GM21529 (cell line): ENCODE results near the gene CHIA.

ENCODE experiments used
- ATAC-seq: cut with Tn5 transposase; IDR thresholded peaks from one replicate; pipeline ENCODE4 v1.9.1; 2021; ENCODE audit not compliant: unreplicated experiment

CHIA gene

DNA sequence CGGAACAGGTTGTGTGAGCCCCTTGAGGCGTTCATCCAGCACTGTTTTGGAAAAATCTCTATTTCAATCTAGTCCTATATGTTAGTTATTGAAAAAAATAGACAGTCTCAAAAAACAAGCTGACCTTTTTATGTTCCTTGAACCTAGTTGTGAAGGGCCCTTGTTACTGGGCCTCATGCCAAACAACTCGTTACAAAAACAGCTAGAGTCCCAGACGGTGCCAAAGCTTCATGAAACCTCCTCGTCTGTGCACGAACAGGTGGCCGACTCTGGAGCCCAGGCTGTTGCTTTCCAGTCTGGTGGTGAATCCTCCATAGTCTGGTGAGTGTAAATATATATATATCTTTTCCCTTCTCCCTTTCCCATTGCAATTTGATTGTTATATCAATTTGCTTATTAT, at the start of gene CHIA:
Gene CHIA (plus strand): TSS at position 222 of the 400 bp plus-strand sequence. CDS start 19,617 bp downstream, outside the sequence.
- ATAC-seq: no peak

DNA sequence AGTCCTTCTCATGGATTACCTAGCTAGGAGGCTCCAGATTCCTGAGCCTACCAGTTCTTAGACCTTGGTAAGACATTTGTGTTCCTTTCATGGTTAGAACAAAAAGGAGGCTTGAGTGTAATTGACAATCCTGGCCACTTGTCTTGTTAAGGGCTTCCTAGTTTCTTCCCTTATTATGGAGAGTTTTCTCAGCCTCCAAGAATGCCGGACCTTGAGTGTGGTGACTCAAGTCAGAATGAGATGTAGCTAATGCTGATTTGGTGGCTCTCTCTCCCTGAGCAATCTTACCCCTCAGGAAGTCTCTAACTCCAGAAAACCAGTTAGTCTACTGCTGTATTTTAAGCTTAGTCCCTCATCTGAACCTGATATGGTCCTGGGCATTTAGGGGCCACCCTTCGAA, 48.9 kb upstream of the CHIA start:
- no peak for ATAC-seq

DNA sequence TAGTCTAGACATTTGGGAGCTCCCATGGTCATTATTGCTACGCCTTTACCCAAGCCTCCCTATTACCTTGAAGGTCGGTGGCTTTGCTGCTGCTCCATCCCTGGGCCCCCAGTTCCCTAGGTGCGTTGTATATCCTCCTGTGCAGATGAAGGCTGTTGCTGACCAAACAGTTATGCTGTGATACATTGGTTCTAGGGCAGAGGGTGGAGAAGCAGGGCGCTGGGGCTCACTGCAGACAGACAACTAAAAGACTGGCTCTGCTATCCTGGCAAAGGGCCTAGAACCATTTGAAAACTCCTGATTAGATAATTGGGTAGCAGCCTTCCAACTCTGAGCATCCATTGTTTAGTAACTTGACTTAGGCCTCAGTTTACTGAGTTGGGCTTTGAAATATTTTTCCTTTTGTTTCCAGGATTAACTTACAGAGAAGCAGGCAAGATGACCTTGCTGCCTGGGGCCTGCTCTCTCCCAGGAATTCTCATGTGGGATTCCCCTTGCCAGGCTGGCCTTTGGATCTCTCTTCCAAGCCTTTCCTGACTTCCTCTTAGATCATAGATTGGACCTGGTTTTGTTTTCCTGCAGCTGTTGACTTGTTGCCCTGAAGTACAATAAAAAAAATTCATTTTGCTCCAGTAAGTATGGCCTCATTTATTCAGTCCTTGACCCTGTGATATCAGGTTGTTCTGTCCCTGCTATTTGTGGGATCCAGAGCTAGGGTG, 47.7 kb upstream of the CHIA start:
- ATAC-seq: no peak

DNA sequence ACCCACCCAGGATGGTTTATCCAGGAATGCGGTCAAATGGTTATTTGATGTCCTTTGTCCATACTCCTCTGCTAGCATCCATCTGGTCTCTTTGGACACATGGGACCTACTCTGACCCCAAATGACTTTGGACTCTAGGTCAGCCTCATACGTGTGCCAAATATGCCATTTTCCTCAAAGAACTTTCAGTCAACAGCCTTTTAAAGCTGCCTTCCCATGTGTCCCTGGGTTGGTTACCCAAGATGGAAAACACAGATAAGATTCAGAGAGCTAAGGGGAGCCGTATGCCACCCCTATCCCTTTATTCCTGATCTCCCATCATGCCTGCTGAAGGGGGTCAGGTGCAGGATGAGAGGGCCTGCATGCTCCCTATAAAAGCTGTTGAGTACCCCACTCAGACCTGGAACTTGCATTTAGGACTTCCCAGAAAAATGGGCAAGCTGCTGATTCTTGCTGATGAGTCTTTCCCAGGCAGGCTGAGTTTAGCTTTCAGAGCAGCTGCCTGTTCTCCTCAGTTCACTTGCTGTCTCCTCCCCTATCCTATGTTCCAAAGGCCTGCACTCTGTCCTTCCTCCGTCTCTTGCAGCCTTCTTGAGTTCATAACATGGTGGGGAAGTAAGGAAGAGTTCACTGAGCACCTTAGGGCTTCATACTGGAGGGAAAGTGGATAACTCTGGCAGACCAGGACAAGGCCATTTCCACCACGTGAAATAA, 43.4 kb upstream of the CHIA start:
- ATAC-seq: no peak

DNA sequence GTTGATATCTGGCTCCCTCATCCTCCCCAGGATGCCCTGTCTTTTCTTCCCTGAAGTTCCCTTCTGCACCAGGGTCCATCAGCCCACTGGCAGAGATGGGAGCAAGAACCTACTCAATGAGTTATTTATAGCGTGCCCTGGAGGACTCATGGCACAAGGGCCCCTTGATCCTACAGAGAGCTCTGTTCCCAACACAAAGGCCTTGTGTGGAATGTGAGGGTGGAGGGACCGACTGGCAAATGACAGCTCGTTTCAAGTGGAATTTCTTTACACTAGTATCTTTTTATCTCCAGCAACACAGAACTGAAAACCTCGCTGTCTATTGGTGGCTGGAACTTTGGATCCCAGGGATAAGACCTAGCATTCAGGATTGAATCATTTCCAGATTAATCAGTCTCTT, 40.7 kb upstream of the CHIA start:
- no peak for ATAC-seq

DNA sequence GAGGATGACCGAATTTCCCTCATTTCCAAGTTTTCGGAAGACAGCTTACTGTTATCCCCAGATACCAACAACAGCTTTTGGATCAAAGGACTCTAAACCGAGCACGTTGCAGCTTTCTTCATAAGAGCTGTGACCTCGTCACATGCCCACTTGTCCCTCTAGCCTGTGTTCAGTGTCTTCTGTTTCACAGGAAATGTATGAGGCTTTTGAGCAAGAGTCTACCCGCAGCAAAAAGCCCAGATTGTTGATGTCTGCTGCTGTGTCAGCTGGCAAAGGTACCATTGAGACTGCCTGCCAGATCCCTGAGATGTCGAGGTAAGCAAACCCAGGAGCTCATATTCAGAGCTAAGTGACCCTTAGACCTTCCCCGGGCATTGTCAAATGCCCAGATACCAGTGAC, 39.1 kb upstream of the CHIA start:
- no peak for ATAC-seq

DNA sequence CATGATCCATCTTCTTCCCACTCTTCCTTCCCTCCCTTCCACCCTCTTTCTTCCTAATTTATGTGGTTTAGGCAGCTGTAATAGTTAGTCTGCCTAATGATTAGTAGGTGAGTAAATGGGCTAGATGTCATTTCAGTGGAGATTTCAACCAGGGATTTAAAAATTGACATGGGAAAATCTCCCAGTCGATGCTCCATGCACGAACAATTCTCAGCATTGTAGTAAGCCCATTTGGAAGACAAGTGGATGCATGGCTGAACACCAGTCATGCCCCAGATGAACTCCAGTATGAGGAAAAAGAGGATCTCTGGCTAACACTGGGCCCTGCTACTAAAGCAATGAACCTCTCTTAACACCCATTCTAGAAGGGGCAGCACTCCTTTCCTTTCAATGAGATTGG, 37.9 kb upstream of the CHIA start:
- ATAC-seq: no peak

DNA sequence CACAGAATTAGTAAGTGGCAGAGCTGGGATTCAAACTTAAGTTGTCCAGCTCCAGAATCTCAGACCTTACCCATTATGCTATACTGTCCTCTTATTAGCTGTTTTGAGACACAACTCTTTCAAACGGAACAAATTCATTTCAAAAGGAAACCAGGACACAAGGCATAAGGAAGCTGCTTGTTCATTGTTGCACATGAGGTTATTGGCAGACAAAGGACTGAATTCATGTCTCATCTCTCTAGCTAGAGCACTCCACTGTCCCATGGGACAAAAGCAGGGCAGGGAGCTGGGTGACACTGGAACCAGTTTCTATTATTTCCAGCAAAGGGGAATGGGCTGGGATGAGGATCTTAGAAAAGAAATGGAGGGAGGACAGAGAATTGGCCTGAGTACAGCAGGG, 36.8 kb upstream of the CHIA start:
- no peak for ATAC-seq

DNA sequence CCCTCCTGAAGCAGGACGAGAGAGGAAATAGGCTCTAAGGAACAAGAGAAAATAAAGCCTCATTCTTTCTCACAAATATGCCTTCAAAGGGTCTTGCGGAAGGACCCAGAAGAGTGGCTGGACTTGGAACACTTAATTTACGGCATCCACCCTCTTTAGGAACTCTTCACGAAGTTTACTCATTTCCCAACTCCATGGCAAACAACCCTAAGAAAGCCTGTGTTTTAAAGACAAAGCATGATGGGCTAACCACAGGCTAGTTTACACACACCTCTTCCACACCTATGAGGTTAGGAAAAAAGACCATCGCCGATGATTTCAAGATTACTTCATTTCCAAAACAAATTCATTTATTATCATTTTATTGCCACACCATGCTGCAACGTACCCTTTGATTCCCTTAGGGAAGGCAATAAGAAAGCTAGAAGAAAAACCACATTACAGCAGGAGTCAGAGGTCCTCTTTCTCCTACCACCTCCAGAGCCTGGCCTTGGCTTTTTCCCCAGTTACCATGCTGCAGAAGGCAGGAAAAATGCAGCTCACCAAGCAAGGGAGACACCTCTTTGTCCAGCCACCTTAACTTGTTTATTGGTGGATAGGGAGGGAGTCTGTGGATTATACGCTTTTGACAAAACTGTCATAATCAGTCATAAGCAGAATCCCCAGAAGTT, 33.5 kb upstream of the CHIA start:
- ATAC-seq: no peak

DNA sequence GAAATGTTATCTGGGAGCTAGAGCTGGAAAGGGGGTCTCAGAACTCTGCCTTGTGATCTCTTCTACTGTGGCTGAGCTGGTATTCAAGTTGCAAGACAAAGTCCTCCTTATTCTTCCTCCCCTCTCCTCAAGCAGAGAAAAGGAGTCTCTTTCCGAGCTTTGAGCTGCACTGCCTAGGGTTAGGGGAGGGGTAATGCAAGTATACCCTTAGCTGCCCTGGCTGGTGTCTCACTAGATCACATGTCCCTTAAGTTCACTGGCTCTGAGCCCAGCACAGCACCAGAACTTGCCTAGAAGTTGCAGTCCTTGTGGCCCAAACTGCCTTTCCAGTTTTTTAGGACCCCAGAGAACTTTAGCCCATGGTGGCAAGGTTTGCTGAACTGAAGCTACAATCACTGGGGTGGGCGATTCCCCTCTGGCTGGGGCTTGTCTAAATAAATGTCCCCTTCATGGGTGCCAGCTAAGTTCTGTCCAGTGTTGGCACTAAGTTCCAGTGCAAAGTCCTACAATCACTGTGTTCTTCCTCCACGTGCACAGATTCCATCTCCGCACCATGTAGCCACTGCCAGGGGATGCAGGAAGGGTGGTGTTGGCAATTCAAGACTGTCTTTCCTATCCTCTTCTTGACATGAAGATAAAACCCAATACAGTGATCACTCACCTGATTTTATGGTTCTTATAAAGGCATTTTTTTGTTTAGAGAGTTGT, 22.7 kb upstream of the CHIA start:
- no peak for ATAC-seq

DNA sequence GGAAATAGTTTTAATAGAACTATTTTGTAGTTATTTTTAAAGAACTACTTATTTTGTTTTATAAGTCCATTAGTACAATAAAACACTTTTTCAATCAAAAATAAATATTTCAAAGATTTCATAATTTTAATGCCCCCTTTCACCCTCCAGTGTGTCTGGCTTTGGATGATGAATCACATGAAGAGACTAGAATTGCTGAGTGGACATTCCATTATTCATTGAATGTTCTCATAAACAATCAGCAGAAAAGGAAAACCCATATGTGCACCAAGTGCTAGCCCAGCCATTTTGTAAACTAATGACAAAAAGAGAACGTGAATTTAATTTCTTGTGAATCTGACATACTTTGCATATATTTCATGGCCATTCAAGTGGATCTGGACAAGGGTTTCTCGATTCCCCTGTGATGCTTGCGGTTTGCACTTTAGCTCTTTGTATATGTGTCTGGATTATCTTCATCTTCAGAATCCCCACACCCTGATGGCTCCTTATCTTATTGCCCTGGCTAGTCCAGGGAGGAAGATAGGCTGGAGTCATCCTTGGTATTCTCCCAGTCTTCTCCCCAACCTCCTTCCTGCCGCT, 20.7 kb upstream of the CHIA start:
- no peak for ATAC-seq

DNA sequence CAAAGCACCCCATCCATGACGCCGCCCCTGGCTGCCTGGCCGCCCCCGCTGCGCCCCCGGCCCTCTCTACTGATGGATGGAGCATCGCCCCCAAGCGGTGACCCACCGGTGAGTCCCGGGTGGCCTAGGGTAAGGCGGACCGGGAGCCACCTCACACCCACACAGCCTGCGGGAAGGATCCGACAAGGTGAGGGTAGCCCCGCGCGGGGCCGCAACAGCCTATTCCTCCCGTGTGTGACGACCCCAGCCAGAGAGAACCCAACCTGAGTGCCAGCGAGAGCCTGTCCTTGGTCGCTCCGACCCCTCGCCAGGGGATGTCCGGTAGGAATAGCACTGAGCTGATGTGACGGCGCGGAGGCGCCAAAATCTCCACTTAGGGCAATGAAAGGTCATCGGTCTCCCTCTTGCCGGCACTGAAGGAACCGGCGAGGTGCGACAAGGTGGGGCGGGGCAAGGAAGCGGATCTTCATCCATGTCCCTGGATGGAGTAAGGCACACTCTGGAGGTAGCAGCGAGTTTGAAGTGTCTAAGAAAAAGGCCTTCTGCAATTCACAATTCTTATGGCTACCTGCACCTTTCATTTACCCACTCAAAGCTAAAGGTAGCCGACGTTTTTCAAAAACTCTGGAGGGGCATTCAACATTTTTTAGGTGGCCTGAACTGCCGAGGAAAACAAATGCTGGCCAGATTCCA, 19.7 kb upstream of the CHIA start:
- no peak for ATAC-seq

DNA sequence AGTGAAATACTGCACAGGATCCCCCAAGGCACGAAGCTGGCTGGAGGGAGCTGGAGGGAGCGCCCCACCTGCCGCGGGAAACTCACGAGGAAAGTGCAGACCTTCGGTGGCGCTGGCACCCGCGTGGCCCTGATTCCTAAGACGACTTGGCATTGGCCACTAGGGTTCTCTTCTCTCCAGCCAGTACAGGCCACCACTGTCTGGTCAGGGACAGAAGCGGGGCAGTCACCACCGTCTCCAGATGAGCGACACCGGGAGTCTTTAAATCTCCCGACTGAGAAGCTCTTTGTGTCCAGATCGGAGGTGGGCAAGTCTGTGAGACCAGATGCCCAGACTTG, 19.2 kb upstream of the CHIA start:
- ATAC-seq: no peak

DNA sequence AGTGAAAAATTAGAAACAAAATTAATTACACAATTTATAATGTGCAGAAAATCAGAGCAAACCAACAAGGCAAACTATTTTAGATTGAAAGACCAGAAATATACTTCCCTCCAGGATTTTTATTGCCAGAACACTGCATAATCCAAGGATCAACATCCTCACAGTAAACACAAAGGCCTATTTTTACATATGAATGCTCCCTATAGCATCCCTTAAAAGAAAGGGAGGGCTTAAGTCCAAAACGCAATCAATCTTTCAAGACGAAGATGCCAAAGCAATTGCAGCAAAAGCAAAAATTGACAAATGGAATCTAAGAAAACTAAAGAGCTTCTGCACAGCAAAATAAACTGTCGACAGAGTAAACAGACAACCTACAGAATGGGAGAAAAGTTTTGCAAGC, 18.6 kb upstream of the CHIA start:
- no peak for ATAC-seq

DNA sequence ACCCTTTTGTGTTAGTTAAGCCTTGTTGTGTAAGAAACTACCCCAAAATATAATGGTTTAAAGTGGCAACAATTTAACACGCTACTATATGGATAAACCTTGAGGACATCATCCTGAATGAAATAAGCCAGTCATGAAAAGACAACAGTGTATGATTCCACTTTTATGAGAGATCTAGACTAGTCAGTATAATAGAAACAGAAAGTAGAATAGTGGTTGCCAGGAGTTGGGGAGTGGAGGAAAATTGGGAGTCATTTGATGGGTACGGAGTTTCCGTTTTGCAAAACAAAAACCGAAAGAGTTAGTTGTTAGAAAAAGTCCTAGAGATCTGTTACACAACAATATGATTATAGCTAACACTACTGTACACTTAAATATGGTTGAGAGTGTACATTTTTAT, 16.0 kb upstream of the CHIA start:
- no peak for ATAC-seq

DNA sequence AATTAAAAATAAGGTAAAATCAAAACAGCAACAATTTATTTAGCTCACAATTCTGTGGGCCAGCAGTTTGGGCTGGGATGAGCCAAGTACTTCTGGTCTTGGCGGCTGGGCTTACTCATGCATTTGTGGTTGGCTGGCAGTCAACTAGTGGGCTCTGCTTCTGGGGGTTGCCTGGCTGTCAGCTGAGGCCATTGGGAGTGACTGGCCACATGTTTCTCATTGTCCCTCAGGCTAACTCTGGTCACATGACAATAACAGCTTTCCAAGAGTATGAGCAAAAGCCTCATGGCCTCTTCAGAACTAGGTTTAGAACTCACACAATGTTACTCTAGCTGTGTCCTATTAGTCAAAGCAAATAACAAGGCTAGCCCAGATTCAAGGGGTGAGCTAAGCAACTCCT, 15.6 kb upstream of the CHIA start:
- ATAC-seq: no peak

DNA sequence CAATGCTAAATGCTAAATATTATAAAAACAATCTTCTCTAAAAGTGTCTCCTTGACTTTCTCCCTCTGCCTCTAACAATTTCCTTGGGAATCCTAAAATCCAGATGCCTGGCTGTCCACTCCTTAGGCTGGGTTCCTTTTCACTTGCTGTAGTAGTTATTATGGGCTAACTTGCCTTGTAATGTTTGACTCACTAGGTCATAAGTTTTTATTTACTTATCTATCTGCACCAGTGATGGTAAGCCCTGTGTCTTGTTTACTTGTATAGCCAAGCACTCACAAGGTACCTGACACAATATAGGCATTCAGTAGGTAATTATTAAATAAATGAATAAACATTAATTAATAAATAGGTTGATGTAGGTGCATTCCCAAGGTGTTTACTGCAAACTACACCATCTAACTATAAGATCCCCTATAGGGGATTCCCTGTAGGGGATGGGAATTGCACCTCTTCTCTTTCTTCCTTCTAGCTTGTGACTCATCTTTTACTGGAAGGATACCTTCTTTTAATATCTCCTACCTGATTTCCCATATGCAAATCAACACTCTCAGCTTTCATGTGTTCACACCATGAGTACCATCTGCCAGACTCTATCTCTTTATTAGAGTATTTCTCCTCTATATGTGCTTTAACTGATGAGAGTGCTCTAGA, 14.7 kb upstream of the CHIA start:
- no peak for ATAC-seq

DNA sequence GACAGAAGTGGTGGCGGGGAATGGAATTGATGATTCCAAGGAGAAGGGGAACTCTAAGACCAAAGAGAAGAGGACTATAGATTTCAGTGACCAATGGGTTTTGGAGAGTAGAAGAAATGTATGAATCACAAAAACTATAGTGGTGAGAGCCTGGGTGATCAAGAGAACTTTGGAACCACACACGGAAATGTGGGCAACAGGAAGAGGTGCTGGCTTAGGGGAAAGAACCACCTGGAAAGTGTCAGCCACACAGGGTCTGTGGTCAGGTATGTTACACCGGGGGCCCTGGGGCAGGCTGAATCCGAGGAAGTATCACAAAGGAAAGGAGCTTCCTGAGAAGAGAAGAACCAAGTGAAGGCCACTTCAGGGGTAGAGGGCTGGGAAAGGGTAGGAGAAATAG, 11.5 kb upstream of the CHIA start:
- no peak for ATAC-seq

DNA sequence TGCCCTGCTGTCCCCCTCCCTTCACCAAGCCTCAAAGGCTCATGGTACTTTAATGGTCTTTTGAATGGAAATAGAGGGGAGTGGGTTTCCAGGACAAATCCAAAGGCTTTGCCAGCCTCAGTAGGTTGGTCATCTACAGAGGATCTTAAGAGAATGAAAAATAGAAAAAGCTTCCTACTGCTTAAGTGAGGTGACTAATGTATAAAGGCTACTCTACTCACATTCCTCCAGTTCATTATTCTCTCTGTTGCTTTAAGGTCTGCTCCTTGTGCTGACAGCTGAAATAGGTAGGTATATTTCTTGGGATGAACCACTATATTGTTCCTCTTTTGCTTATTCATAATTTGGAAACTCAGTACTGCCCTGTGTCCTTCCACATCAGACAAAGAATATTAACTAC, 10.4 kb upstream of the CHIA start:
- ATAC-seq: no peak

DNA sequence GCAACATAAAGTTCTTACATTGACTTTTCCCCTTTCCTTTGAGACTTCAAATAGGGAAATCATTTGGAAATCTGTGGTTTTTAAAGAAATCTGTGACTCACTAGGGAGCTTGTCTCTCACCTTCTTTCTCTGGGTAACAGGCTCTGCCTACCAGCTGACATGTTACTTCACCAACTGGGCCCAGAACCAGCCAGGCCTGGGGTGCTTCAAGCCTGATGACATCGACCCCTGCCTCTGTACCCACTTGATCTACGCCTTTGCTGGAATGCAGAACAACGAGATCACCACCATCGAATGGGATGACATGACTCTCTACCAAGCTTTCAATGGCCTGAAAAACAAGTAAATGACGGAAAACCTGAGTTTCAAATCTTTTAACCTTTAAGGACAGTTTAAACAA, 9.2 kb upstream of the CHIA start:
- ATAC-seq: no peak
